Vagina (tissue), 2 donors: ENCODE results near the gene RHBDL2.

Experiments
- POLR2A ChIP-seq, 2 donors: fragments of 450-650 bp; IDR thresholded peaks; one replicate each; pipeline ENCODE4 v1.6.1; 2017; ENCODE audit warnings: antibody characterized with exemption in 2 of 2, mild to moderate bottlenecking in 2 of 2, moderate library complexity in 2 of 2
- POLR2AphosphoS5 ChIP-seq, 2 donors: sonication (generic); formaldehyde crosslinking; IDR thresholded peaks; one replicate each; pipeline ENCODE4 v1.9.0; 2017; ENCODE audit warnings: antibody characterized with exemption in 2 of 2, mild to moderate bottlenecking in 2 of 2, low read depth in 1 of 2; ENCODE audit not compliant: insufficient read depth in 1 of 2
- TF ChIP-seq, protein P1 (sequence below), 3 experiments: fragments of 450-650 bp in 2 of 3; fragments of 200-600 bp in 1 of 3; sonication (generic) in 1 of 3; IDR thresholded peaks; one replicate each; pipeline ENCODE4 v1.5.1; 2017 to 2019; ENCODE audit warnings: antibody characterized with exemption in 3 of 3, mild to moderate bottlenecking in 2 of 3, moderate library complexity in 2 of 3

DNA sequence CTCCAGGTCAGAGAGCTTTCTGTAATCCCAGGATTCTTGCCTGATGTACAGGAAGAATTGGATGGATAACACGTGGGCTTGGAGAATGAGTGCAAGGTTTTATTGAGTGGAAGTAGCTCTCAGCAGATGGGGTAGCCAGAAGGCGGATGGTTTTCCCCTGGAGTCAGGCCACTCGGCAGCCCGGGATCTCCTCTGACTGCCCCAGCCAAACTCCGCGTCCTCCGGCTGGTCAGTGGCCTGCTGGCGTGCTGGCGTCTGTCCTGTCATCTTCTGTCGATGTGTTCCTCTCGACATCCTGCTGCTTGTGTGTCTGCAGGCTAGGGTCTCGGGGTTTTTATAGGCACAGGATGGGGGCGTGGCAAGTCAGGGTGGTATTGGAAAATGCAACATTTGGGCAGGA lies 32.8 kb downstream of the RHBDL2 start:
- TF ChIP-seq, protein P1, sequence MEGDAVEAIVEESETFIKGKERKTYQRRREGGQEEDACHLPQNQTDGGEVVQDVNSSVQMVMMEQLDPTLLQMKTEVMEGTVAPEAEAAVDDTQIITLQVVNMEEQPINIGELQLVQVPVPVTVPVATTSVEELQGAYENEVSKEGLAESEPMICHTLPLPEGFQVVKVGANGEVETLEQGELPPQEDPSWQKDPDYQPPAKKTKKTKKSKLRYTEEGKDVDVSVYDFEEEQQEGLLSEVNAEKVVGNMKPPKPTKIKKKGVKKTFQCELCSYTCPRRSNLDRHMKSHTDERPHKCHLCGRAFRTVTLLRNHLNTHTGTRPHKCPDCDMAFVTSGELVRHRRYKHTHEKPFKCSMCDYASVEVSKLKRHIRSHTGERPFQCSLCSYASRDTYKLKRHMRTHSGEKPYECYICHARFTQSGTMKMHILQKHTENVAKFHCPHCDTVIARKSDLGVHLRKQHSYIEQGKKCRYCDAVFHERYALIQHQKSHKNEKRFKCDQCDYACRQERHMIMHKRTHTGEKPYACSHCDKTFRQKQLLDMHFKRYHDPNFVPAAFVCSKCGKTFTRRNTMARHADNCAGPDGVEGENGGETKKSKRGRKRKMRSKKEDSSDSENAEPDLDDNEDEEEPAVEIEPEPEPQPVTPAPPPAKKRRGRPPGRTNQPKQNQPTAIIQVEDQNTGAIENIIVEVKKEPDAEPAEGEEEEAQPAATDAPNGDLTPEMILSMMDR (IDR thresholded peaks at IDR 0.05), result no peak
- TF ChIP-seq POLR2A (IDR thresholded peaks at IDR 0.05) (no peak), POLR2AphosphoS5 (IDR thresholded peaks at IDR 0.05; ENCODE audit: insufficient read depth in 1 of 2, low read depth in 1 of 2) (no peak)
